Lung microvascular endothelial cell (primary cell): ENCODE data around the gene SMIM36. TPM values are rescaled to one million over a fixed set of nuclear protein-coding genes. Genes with fewer than 3 reads are reported as not detected.
"Not testable (repeated sequence)": the region's sequence is repeated elsewhere in the genome, so short reads cannot be mapped to it uniquely, and the experiment has no call there.

Experiments
- DNase-seq, 2 donors: peaks; one replicate each; pipeline versions ENCODE4 v3.0.0 to v3.0.0-alpha.2; 2010; ENCODE audit warnings: low read depth in 2 of 2
- total RNA-seq: library from RNA; depleted of rRNA; stranded (reverse); fragments of >200 nt; gene quantifications from 2 replicates; pipeline ENCODE4 v1.2.1, GENCODE V29; 2014

Gene SMIM36
- total RNA-seq, 1 donor from 2014 or later: not detected

GRCh38 chr17:55456307-55457240, 54.7 kb downstream of the SMIM36 start:
- no peak for DNase-seq

GRCh38 chr17:55454906-55455474, 56.3 kb downstream of the SMIM36 start:
- no peak for DNase-seq

- DNase-seq: peak; percentile 36 to 48
Observed at GRCh38 chr17:55453839-55454557, 57.3 kb downstream of the SMIM36 start.

- DNase-seq: peak; percentile 88 to 90
Observed at GRCh38 chr17:55452139-55452790, 59.0 kb downstream of the SMIM36 start.

- no peak for DNase-seq
Observed at GRCh38 chr17:55451758-55452138, 59.5 kb downstream of the SMIM36 start.

- DNase-seq: peak in 1 of 2 donors; percentile 54
Observed at GRCh38 chr17:55451203-55451641, 60.0 kb downstream of the SMIM36 start.

- no peak for DNase-seq
Observed at GRCh38 chr17:55450232-55450825, 60.9 kb downstream of the SMIM36 start.

GRCh38 chr17:55448681-55449080, 62.6 kb downstream of the SMIM36 start:
- DNase-seq: no peak

GRCh38 chr17:55446581-55447205, 64.6 kb downstream of the SMIM36 start:
- peak in 1 of 2 donors; percentile 13 for DNase-seq

- not testable (repeated sequence) for DNase-seq
Observed at GRCh38 chr17:55446004-55446403, 65.2 kb downstream of the SMIM36 start.

- peak in 1 of 2 donors; percentile 56 for DNase-seq
Observed at GRCh38 chr17:55444471-55445441, 66.5 kb downstream of the SMIM36 start.

GRCh38 chr17:55443904-55444303, 67.3 kb downstream of the SMIM36 start:
- no peak for DNase-seq

- peak in 1 of 2 donors; percentile 23 for DNase-seq
Observed at GRCh38 chr17:55442953-55443683, 68.1 kb downstream of the SMIM36 start.

- no peak for DNase-seq
Observed at GRCh38 chr17:55442462-55442861, 68.8 kb downstream of the SMIM36 start.

- no peak for DNase-seq
Observed at GRCh38 chr17:55441544-55441943, 69.7 kb downstream of the SMIM36 start.

GRCh38 chr17:55440391-55440790, 70.9 kb downstream of the SMIM36 start:
- DNase-seq: no peak

- peak in 1 of 2 donors; percentile 48 for DNase-seq
Observed at GRCh38 chr17:55437159-55437605, 74.1 kb downstream of the SMIM36 start.
